Measurements from ENCODE around the gene GLP1R.

DNA sequence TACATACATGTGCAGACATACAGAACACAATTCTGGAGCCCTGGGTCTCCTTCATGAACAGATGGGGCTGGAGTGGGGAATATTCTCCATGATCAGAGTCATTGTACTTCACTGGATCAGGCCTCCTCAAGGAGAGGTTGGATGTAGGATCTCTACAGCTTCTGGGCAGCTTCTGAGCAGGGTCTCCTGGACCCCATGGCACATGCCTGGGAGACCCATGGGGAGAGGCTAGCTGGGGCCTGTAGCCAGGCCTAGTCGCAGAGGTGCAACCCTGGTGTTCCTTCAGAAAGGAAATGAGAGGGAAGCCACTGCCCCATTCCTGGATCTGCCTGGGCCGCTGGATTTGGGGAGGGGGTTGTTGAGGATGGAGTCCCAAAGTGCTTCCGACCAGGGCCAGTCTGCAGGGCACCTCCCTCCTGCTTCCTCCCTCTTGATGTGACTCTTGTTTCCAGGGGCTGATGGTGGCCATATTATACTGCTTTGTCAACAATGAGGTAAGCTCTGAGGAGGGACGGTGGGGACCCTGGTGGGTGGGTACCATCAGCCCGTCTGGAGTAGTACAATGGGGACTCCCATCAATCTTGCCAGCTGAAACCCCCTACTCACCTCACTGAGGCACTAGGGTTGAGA lies 31.8 kb downstream of the GLP1R start:
- TF ChIP-seq TAF1 (IDR thresholded peaks at IDR 0.05; ENCODE audit: low read depth, low read length) = no peak
- TF ChIP-seq POLR2A (IDR thresholded peaks at IDR 0.05; ENCODE audit: low read depth, low read length) = no peak
- no peak for TF ChIP-seq POLR2AphosphoS5 (IDR thresholded peaks at IDR 0.05; ENCODE audit: low read depth, low read length)

Measured in GM12891 (cell line).